IMR-90 (cell line): ENCODE measurements around the gene RALGPS2. TPM values are rescaled to one million over a fixed set of nuclear protein-coding genes. Genes with fewer than 3 reads are reported as not detected.
A peak's percentile ranks its signal among the peaks of the same experiment; 100 is the strongest.

Experiments
- ATAC-seq: fragments of 200-7000 bp; cut with Tn5 transposase; 2 replicates; pipeline ENCODE4 v1.9.1; 2020; ENCODE audit warnings: low read depth, mild to moderate bottlenecking, moderate library complexity
- BruUV-seq: library from RNA; stranded (reverse); fragments of 400-500 nt; replicated peaks from 2 replicates; lab custom pipeline; 2021; lab: Mats Ljungman, UMichigan
- CTCF ChIA-PET: fragments of 300-600 bp; formaldehyde crosslinking; extraction: SDS; loops from one replicate; lab custom pipeline; 2021; ENCODE audit warnings: antibody characterized with exemption; lab: Yijun Ruan, JAX
- POLR2A ChIA-PET: fragments of 300-600 bp; sonication (Branson Sonifier 250); formaldehyde crosslinking; loops from one replicate; lab custom pipeline; 2022; ENCODE audit warnings: antibody characterized with exemption; ENCODE audit not compliant: unreplicated experiment; lab: Charles Lee
- DNase-seq: peaks from one replicate; pipeline ENCODE4 v3.0.0; 2013
- H2AFZ ChIP-seq: replicated peaks from 2 replicates; pipeline ENCODE3; 2013; ENCODE audit warnings: low read length, mild to moderate bottlenecking; ENCODE audit not compliant: poor library complexity
- H2AK5ac ChIP-seq: 2 replicates; pipeline ENCODE4 v1.6.1; 2013; ENCODE audit warnings: low read depth, low read length, inconsistent platforms
- H2AK9ac ChIP-seq: replicated peaks from 2 replicates; pipeline ENCODE3; 2013; ENCODE audit warnings: mild to moderate bottlenecking, low read depth, low read length, moderate library complexity; ENCODE audit not compliant: poor library complexity
- H2BK120ac ChIP-seq: 2 replicates; pipeline ENCODE4 v1.6.1; 2013; ENCODE audit warnings: low read depth, low read length, inconsistent platforms
- H2BK15ac ChIP-seq: 3 replicates; pipeline ENCODE4 v1.6.1; 2013; ENCODE audit warnings: low read depth, low read length, inconsistent platforms
- H2BK20ac ChIP-seq: 2 replicates; pipeline ENCODE4 v1.6.1; 2013; ENCODE audit warnings: low read depth, mild to moderate bottlenecking, inconsistent platforms, low read length, moderate library complexity
- H2BK5ac ChIP-seq: 2 replicates; pipeline ENCODE4 v1.6.1; 2013; ENCODE audit warnings: mild to moderate bottlenecking, low read depth, low read length, inconsistent platforms; ENCODE audit not compliant: poor library complexity, severe bottlenecking
- H3K14ac ChIP-seq: replicated peaks from 2 replicates; pipeline ENCODE4 v1.6.1; 2013; ENCODE audit warnings: low read depth, low read length, inconsistent platforms
- H3K18ac ChIP-seq: 2 replicates; pipeline ENCODE4 v1.6.1; 2013; ENCODE audit warnings: low read depth, low read length, control low read depth
- H3K23ac ChIP-seq: 2 replicates; pipeline ENCODE4 v1.6.1; 2013; ENCODE audit warnings: low read depth, low read length, inconsistent platforms
- H3K27ac ChIP-seq: 2 replicates; pipeline ENCODE4 v1.5.1; 2013; ENCODE audit warnings: mild to moderate bottlenecking, control low read depth, low read length; ENCODE audit not compliant: insufficient read depth
- H3K27me3 ChIP-seq: 2 replicates; pipeline ENCODE4 v1.6.1; 2013; ENCODE audit warnings: low read length; ENCODE audit not compliant: control insufficient read depth, insufficient read depth
- H3K36me3 ChIP-seq: 2 replicates; pipeline ENCODE4 v1.6.1; 2013; ENCODE audit warnings: low read length, mixed read lengths; ENCODE audit not compliant: control insufficient read depth, insufficient read depth
- H3K4ac ChIP-seq: 2 replicates; pipeline ENCODE4 v1.6.1; 2013; ENCODE audit warnings: low read depth, low read length, inconsistent platforms
- H3K4me1 ChIP-seq: 2 replicates; pipeline ENCODE4 v1.6.1; 2013; ENCODE audit warnings: low read length, mixed read lengths; ENCODE audit not compliant: control insufficient read depth, insufficient read depth
- H3K4me2 ChIP-seq: 2 replicates; pipeline ENCODE4 v1.6.1; 2013; ENCODE audit warnings: low read depth, mild to moderate bottlenecking, control low read depth, low read length, moderate library complexity
- H3K4me3 ChIP-seq: 2 replicates; pipeline ENCODE4 v1.5.1; 2013; ENCODE audit warnings: low read depth, mild to moderate bottlenecking, control low read depth, low read length, moderate library complexity; ENCODE audit not compliant: insufficient read depth
- H3K56ac ChIP-seq: 2 replicates; pipeline ENCODE4 v1.6.1; 2013; ENCODE audit warnings: low read length, inconsistent platforms; ENCODE audit not compliant: insufficient read depth; ENCODE audit errors: extremely low read depth
- H3K79me1 ChIP-seq, 2 experiments: 2 replicates each; pipeline ENCODE4 v1.6.1; 2013; ENCODE audit warnings: low read length in 2 of 2, inconsistent platforms in 1 of 2, low read depth in 1 of 2
- H3K9ac ChIP-seq: 2 replicates; pipeline ENCODE4 v1.6.1; 2013; ENCODE audit warnings: low read depth, low read length, control low read depth
- H3K9me1 ChIP-seq: 2 replicates; pipeline ENCODE4 v1.6.1; 2013; ENCODE audit warnings: low read length, inconsistent platforms; ENCODE audit not compliant: insufficient read depth
- H3K9me3 ChIP-seq: 2 replicates; pipeline ENCODE4 v1.6.1; 2013; ENCODE audit warnings: low read length; ENCODE audit not compliant: control insufficient read depth, insufficient read depth
- H4K20me1 ChIP-seq: 2 replicates; pipeline ENCODE4 v1.6.1; 2013; ENCODE audit warnings: low read length, inconsistent platforms; ENCODE audit not compliant: insufficient read depth
- H4K5ac ChIP-seq: 2 replicates; pipeline ENCODE4 v1.6.1; 2013; ENCODE audit warnings: mild to moderate bottlenecking, low read depth, low read length, control low read depth
- H4K8ac ChIP-seq, 2 experiments: 2 replicates each; pipeline ENCODE4 v1.6.1; 2013; ENCODE audit warnings: low read depth in 2 of 2, low read length in 2 of 2, control low read depth in 1 of 2, inconsistent platforms in 1 of 2
- H4K91ac ChIP-seq: 2 replicates; pipeline ENCODE4 v1.6.1; 2013; ENCODE audit warnings: low read depth, low read length, inconsistent platforms; ENCODE audit not compliant: insufficient read depth
- CEBPB ChIP-seq: IDR thresholded peaks from 2 replicates; pipeline ENCODE4 v1.6.1; 2012; ENCODE audit warnings: low read depth, low read length, improper control_type of control experiment
- RAD21 ChIP-seq: IDR thresholded peaks from 2 replicates; pipeline ENCODE4 v1.6.1; 2012; ENCODE audit warnings: low read length, improper control_type of control experiment
- RFX5 ChIP-seq: IDR thresholded peaks from 2 replicates; pipeline ENCODE4 v1.8.0; 2012; ENCODE audit warnings: low read depth, mild to moderate bottlenecking, low read length, moderate library complexity
- SMC3 ChIP-seq: fragments of 150-350 bp; IDR thresholded peaks from 2 replicates; pipeline ENCODE4 v1.6.1; 2016; ENCODE audit warnings: low read depth, mild to moderate bottlenecking, antibody characterized with exemption, low read length, moderate library complexity
- WGBS, 2 experiments: methylation state at CpG; one replicate each; pipeline versions ENCODE4 v1.1.5 to v1.1.7; 2013; ENCODE audit warnings: missing lambda C conversion rate in 2 of 2; ENCODE audit not compliant: insufficient read length in 1 of 2; ENCODE audit errors: extremely low coverage in 2 of 2; 5-methylcytosine and 5-hydroxymethylcytosine counted together
- dilution Hi-C: fragments of 300-500 bp; cut with HindIII; formaldehyde crosslinking; loops from one replicate; pipeline ENCODE4 v1.14.3; 2018; ENCODE audit warnings: low sequenced_read_pairs; ENCODE audit not compliant: unreplicated experiment
- in situ Hi-C: fragments of 300-500 bp; cut with MboI; formaldehyde crosslinking; loops from 3 replicates; pipeline ENCODE4 v1.14.3; 2019; ENCODE audit warnings: low sequenced_read_pairs, inconsistent platforms, mixed read lengths
- intact Hi-C: fragments of 100-400 bp; cut with micrococcal nuclease; formaldehyde crosslinking; loops from 2 replicates; pipeline ENCODE4 v1.10.0; 2022
- polyA plus RNA-seq, 3 experiments: library from polyadenylated mRNA; depleted of rRNA; stranded (reverse); fragments of >200 nt; gene quantifications; 2 replicates each; pipeline ENCODE4 v1.2.3, GENCODE V29; 2012; ENCODE audit warnings: low replicate concordance in 1 of 3
- total RNA-seq: library from RNA; depleted of rRNA; stranded (reverse); fragments of >200 nt; gene quantifications from 2 replicates; pipeline ENCODE4 v1.2.3, GENCODE V29; 2012
- TF ChIP-seq, protein P1 (sequence below): conservative IDR thresholded peaks from 2 replicates; pipeline ENCODE4 v1.5.1; 2012; ENCODE audit warnings: mild to moderate bottlenecking, low read depth, low read length, improper control_type of control experiment

Gene RALGPS2
- total and polyA plus RNA-seq, 2 of the 4 experiments (the other 2 are of a cell fraction): 13.8 to 148 TPM

- ATAC-seq (0 out of 2 replicates have a peak, but pooled peaks have one; percentile 22), DNase-seq (peak; percentile 22)
- Histone ChIP-seq H3K27me3 (no peaks in the 10 kb centered on the region), H2AK5ac (peak overlapping the region; percentile 54; the same call in 1 of the 2 replicates), H3K4ac (peak overlapping the region; percentile 56), H4K20me1 (no peaks in the 10 kb centered on the region), H2BK120ac (peak overlapping the region; percentile 46), H3K18ac (no peak overlapping the region), H3K9ac (no peak overlapping the region), H3K36me3 (no peaks in the 10 kb centered on the region), H2AFZ (peak overlapping the region; percentile 76), H3K4me1 (peaks cover 5% of the 10 kb centered on the region), H3K9me1 (no peaks in the 10 kb centered on the region), H2BK15ac (peak overlapping the region; percentile 63; the same call in 1 of the 3 replicates), H4K91ac (peak overlapping the region; percentile 49; the same call in 1 of the 2 replicates), H3K9me3 (no peaks in the 10 kb centered on the region), H4K5ac (peak overlapping the region; percentile 62; the same call in 1 of the 2 replicates), H3K23ac (no peak overlapping the region), H3K56ac (no peak overlapping the region), H3K4me2 (no peak overlapping the region), H3K14ac (peak overlapping the region; percentile 68; the same call in 1 of the 2 replicates), H2BK5ac (peak overlapping the region; percentile 18), H3K4me3 (no peak overlapping the region), H3K79me1 (no peaks in the 10 kb centered on the region), H2BK20ac (peak overlapping the region; percentile 74; the same call in 1 of the 2 replicates), H4K8ac (peak overlapping the region in 1 of 2 experiments; percentile 73; a peak in 2 of 4 replicates), H3K27ac (no peak overlapping the region), H2AK9ac (no peak overlapping the region)
- CTCF ChIA-PET: interaction anchor here (1.2 kb wide), 1 partner anchor 9 kb away, joined by 4 read pairs; no protein-coding TSS in a partner anchor
- WGBS, 2 experiments: no CpG with 5 or more reads among the region's 2 CpGs
- BruUV-seq: no TSS peak
- POLR2A ChIA-PET: interaction anchor here (0.6 kb wide), 1 partner anchor 147 kb away, joined by 5 read pairs; no protein-coding TSS in a partner anchor
- TF ChIP-seq RAD21 (peak; percentile 27; the same call in 1 of the 2 replicates), CEBPB (no peak), SMC3 (no peak), RFX5 (no peak)
- TF ChIP-seq, protein P1, sequence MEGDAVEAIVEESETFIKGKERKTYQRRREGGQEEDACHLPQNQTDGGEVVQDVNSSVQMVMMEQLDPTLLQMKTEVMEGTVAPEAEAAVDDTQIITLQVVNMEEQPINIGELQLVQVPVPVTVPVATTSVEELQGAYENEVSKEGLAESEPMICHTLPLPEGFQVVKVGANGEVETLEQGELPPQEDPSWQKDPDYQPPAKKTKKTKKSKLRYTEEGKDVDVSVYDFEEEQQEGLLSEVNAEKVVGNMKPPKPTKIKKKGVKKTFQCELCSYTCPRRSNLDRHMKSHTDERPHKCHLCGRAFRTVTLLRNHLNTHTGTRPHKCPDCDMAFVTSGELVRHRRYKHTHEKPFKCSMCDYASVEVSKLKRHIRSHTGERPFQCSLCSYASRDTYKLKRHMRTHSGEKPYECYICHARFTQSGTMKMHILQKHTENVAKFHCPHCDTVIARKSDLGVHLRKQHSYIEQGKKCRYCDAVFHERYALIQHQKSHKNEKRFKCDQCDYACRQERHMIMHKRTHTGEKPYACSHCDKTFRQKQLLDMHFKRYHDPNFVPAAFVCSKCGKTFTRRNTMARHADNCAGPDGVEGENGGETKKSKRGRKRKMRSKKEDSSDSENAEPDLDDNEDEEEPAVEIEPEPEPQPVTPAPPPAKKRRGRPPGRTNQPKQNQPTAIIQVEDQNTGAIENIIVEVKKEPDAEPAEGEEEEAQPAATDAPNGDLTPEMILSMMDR: peak; percentile 39
- in situ Hi-C loops: no loop called here
- intact Hi-C loops: no loop called here
- dilution Hi-C loops: no loop called here
Observed at GRCh38 chr1:178693366-178693765, 31.7 kb upstream of the RALGPS2 start.
